ACHN (cell line): ENCODE results near the gene OR4K15.
"Not testable (repeated sequence)": the region's sequence is repeated elsewhere in the genome, so short reads cannot be mapped to it uniquely, and the experiment has no call there.

Experiments used
- DNase-seq: peaks from one replicate; pipeline ENCODE4 v3.0.0-alpha.2; 2015
- in situ Hi-C: cut with HindIII; loops from 2 replicates; pipeline ENCODE4 v1.10.0; 2017; ENCODE audit warnings: low sequenced_read_pairs, low pct_ligation_motif_present, low pct_unique_long_range_greater_than_20kb

OR4K15 gene, protein sequence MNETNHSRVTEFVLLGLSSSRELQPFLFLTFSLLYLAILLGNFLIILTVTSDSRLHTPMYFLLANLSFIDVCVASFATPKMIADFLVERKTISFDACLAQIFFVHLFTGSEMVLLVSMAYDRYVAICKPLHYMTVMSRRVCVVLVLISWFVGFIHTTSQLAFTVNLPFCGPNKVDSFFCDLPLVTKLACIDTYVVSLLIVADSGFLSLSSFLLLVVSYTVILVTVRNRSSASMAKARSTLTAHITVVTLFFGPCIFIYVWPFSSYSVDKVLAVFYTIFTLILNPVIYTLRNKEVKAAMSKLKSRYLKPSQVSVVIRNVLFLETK

GRCh38 chr14:19975291-19975690 lies at the start of gene OR4K15:
TSS of gene OR4K15 (plus strand) at chr14:19975591. CDS start at chr14:19975591, 0 bp downstream.
- no peak for DNase-seq
- in situ Hi-C loops = no loop called here

GRCh38 chr14:19930617-19931016 lies 44.8 kb upstream of the OR4K15 start, which contains the start of gene OR4K1:
TSS of gene OR4K1 (plus strand) at chr14:19930917. CDS start at chr14:19935667, 4,750 bp downstream.
- DNase-seq = no peak
- in situ Hi-C loops = no loop called here

GRCh38 chr14:19941668-19942067 lies 33.7 kb upstream of the OR4K15 start:
- in situ Hi-C loops = no loop called here
- DNase-seq = no peak

DNA sequence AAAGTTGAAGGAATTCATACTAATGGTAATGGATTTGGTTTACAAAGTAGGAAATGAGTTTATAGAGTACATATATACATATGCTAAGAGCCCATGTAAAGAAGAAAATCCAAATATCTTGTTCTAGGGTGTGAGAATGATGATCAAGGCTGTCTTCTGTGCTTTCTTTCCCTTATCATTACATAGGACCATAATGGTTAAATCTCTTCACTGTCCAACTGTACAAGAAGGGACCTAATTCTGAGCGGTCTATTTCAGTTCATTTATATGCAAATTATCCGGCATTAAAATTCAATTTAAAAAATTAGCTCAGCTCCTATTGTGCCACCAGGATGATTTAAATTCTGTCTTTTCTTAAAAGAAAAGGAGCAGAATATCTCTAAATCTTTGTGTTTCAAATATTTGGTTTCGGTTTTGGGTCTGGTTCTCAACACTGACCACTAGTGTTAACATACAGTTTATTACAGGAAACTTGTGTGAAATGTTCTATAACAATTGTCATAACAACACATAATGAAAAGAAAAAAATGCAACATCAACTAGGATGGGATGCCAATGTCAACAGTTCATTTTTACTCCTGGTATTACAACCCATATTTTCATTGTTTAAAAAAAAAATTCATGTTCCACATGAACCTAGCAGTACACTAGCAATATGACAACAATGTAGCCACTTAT lies 27.8 kb upstream of the OR4K15 start:
- peak; percentile 36 for DNase-seq
- in situ Hi-C loops = no loop called here

- no peak for DNase-seq
- in situ Hi-C loops = no loop called here
These were observed 26.2 kb upstream of the OR4K15 start for GRCh38 chr14:19949218-19949617.

DNA sequence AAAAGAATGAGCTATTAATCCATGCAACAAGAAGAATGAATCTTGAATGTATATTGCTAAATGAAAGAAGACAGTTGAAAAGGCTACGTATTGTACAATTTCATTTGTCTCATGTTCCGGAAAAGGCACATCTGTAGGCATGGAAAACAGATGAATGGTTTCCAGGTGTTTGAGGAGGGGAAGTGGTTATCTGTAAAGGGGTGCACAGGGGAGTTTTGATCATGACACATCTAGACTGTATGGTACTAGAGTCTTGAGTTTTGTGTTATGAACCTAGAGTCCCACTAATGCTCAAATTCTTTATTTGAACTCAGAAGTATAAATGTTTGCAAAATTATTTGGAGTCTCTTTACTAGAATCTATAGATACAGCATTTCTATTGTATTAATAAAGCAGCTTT lies 5.7 kb upstream of the OR4K15 start:
- in situ Hi-C loops, DNase-seq: not testable (repeated sequence)

GRCh38 chr14:19974844-19975243 lies 547 bp upstream of the OR4K15 start:
- no peak for DNase-seq
- in situ Hi-C loops = no loop called here

DNA sequence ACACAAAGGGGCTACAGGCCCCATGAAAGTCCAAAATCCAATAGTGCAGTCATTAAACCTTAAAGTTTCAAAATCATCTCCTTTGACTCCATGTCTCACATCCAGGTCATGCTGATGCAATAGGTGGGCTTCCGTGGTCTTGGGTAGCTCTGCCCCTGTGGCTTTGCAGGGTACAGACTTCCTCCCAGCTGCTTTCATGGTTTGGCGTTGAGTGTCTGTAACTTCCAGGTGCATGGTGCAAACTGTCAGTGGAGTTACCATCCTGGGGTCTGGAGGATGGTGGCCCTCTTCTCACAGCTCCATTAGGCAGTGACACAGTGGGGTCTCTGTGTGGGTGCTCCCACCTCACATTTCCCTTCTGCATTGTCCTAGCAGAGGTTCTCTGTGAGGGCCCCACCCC lies 18.0 kb downstream of the OR4K15 start:
- in situ Hi-C loops = no loop called here
- DNase-seq = no peak

DNA sequence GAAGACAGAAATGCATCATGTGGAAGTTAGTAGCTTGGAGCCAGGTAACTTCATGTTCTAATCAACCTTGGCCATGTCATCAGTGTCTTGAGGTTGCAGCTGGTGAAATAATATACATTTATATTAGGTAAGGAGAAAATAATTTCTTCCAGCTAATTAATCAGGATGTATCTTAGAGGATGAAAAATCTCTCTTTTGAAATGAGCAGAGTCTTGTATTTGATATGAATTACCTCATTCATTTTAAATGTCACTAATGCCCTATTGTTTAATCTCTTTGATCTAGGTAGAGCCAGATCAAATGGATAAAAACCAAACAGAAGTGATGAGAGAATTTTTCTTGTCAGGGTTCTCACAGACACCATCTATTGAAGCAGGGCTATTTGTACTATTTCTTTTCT lies 26.5 kb downstream of the OR4K15 start, which contains the start of gene OR4Q2:
TSS of gene OR4Q2 (plus strand) at position 301 of the 400 bp plus-strand sequence.
- DNase-seq = no peak
- in situ Hi-C loops = no loop called here

- in situ Hi-C loops = no loop called here
- DNase-seq = no peak
These were observed 26.9 kb downstream of the OR4K15 start for GRCh38 chr14:20002319-20002718.

DNA sequence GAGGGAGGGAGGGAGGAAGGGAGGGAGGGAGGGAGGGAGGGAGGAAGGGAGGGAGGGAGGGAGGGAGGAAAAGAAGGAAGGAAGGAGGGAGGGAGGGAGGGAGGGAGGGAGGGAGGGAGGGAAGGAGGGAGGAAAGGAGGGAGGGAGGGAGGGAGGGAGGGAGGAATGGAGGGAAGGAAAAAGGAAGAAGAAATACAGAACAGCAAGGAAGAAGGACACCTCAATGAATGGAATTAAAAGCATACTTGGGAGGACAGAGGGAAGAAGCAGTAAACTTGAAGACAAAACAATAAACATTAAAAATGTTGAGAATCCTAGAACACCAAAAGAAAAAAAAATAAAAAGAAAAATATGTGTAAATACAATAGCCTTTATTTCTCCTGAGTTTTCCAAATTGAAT lies 32.8 kb downstream of the OR4K15 start:
- in situ Hi-C loops = no loop called here
- DNase-seq = no peak

DNA sequence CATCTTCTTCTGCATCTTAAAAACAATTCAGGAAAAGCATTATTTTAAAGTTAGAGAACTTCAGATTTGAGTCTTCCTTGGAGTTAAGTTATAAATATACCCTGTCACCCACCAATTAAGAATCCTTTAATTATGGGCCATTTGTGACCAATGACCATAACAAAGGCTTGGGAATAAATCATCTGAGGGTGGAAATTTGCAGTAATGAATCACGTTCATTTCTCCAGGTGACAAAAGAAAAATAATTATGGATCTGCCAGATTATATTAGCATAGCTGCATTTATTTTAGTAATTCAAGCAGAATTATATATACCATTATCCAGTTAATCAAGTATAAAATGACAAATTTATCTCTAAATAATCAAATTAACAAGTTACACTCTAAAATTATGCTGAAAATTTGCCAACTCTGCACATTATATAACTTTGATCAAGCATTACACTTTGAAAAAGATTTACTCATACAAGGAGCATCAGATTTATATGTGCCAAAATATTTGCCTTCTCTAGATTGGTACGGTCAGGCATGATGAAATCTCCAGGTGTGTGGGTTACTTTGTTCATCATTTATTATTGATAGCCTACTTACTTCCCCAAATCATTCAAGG lies 44.0 kb downstream of the OR4K15 start, which contains the start of gene OR4K14:
TSS of gene OR4K14 (minus strand) at position 51 of the 609 bp plus-strand sequence. CDS start 4,114 bp downstream, outside the sequence.
- in situ Hi-C loops = no loop called here
- no peak for DNase-seq
